GM19467 (cell line): ENCODE data around the gene VPS26C.

ENCODE experiments used
- ATAC-seq: cut with Tn5 transposase; IDR thresholded peaks from one replicate; pipeline ENCODE4 v1.9.1; 2021; ENCODE audit warnings: mild to moderate bottlenecking, moderate library complexity; ENCODE audit not compliant: unreplicated experiment

The VPS26C gene

GRCh38 chr21:37266515-37267221 is 466 bp downstream of the VPS26C start:
- peak; percentile 8 for ATAC-seq

GRCh38 chr21:37264808-37265207 is 2.3 kb downstream of the VPS26C start:
- ATAC-seq, result no peak

- ATAC-seq, result no peak
Observed at GRCh38 chr21:37263827-37264600, 3.1 kb downstream of the VPS26C start.

- no peak for ATAC-seq
Observed at GRCh38 chr21:37259426-37259825, 7.7 kb downstream of the VPS26C start.

GRCh38 chr21:37257967-37258877 is 8.9 kb downstream of the VPS26C start:
- ATAC-seq, result peak; percentile 53

GRCh38 chr21:37257511-37257966 is 9.6 kb downstream of the VPS26C start:
- peak; percentile 34 for ATAC-seq

- ATAC-seq, result no peak
Observed at GRCh38 chr21:37253991-37254390, 13.1 kb downstream of the VPS26C start.

GRCh38 chr21:37251294-37251634 is 15.9 kb downstream of the VPS26C start:
- ATAC-seq, result no peak

- no peak for ATAC-seq
Observed at GRCh38 chr21:37249112-37249904, 17.8 kb downstream of the VPS26C start.

GRCh38 chr21:37248298-37248697 is 18.8 kb downstream of the VPS26C start:
- ATAC-seq, result no peak

- no peak for ATAC-seq
Observed at GRCh38 chr21:37245151-37245550, 22.0 kb downstream of the VPS26C start.

GRCh38 chr21:37244501-37245095 is 22.5 kb downstream of the VPS26C start:
- no peak for ATAC-seq

- ATAC-seq, result no peak
Observed at GRCh38 chr21:37243961-37244360, 23.2 kb downstream of the VPS26C start.

- ATAC-seq, result no peak
Observed at GRCh38 chr21:37241426-37241825, 25.7 kb downstream of the VPS26C start.

GRCh38 chr21:37240978-37241377 is 26.2 kb downstream of the VPS26C start:
- ATAC-seq, result no peak

GRCh38 chr21:37237764-37238163 is 29.4 kb downstream of the VPS26C start:
- ATAC-seq, result no peak

GRCh38 chr21:37237346-37237745 is 29.8 kb downstream of the VPS26C start:
- no peak for ATAC-seq

GRCh38 chr21:37233551-37234146 is 33.5 kb downstream of the VPS26C start:
- no peak for ATAC-seq

- no peak for ATAC-seq
Observed at GRCh38 chr21:37232274-37233018, 34.7 kb downstream of the VPS26C start.
